ENCODE measurements around the gene TPBGL. TPM values are rescaled to one million over a fixed set of nuclear protein-coding genes. Genes with fewer than 3 reads are reported as not detected.

Gene TPBGL
- total RNA-seq, 2 experiments from 2014 or later, result 0.06 TPM; not detected in 1

- H3K27me3 Mint-ChIP-seq, result peaks cover 7% of the 10 kb centered on the region
- H3K36me3 Mint-ChIP-seq (ENCODE audit: low read depth), result no peaks in the 10 kb centered on the region
- no peaks in the 10 kb centered on the region for H3K9me3 Mint-ChIP-seq
- no peak overlapping the region for H3K27ac Mint-ChIP-seq
- no peak overlapping the region for H3K4me3 Mint-ChIP-seq
- ChIA-PET CTCF (no interaction called here), POLR2A (no interaction called here)
- no peaks in the 10 kb centered on the region for H3K4me1 Mint-ChIP-seq
- no peak for DNase-seq
These were observed 40.0 kb upstream of the TPBGL start for GRCh38 chr11:75200531-75200930.

DNA sequence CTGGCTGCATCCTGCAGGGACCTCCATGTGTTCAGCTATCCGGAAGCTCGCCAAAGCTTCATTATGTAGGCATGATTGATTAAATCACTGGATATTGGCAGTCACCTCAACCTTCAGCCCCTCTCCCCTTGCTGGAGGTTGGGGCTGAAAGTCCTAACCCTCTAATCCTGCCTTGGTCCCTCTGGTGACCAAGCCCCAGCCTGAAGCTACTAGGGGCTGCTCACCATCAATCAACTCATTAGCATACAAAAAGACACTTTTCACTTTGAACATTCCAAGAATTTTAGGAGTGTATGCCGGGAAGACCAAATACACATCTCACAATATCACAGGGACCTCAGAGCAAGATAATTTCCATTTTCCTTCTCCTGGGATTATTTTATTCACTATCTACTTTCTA lies 38.8 kb upstream of the TPBGL start:
- CTCF ChIA-PET, result interaction anchor here (0.7 to 7.4 kb wide), 4 partner anchors 9 to 59 kb away, joined by 4 to 155 read pairs (median 6); no protein-coding TSS in a partner anchor
- POLR2A ChIA-PET, result no interaction called here

DNA sequence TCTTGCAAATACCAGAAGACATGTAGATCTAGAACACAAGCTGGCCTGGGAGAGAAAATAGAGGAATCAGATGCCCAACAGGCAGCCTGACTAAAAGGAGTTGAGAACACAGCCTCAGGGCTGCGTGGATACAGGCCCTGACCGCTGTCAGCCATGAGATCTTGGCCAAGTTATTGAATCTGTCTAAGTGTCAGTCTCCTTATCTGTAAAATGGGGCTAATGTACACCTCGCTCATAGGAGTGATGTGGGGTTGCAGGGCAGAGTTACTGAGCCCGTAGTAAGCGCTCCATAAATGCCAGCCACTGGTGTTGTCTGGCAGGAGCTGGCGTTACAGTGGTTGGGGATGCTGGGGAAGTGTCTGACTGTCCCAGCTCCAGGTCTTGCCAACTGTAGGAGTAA lies 38.4 kb upstream of the TPBGL start:
- Mint-ChIP-seq H3K27ac (no peak overlapping the region), H3K9me3 (no peaks in the 10 kb centered on the region), H3K27me3 (peaks cover 5% of the 10 kb centered on the region), H3K4me3 (no peak overlapping the region), H3K4me1 (no peaks in the 10 kb centered on the region), H3K36me3 (ENCODE audit: low read depth) (no peaks in the 10 kb centered on the region)
- DNase-seq, result no peak
- ChIA-PET POLR2A (no interaction called here), CTCF (interaction anchor here (0.7 to 7.4 kb wide), 5 partner anchors 10 to 60 kb away, joined by 4 to 155 read pairs (median 7); partner anchors contain the start of gene SLCO2B1)

More for the DNA sequence above, 38.8 kb upstream of the TPBGL start:
- Mint-ChIP-seq H3K9me3 (no peaks in the 10 kb centered on the region), H3K4me1 (no peaks in the 10 kb centered on the region), H3K4me3 (no peak overlapping the region), H3K27ac (no peak overlapping the region), H3K36me3 (ENCODE audit: low read depth) (no peaks in the 10 kb centered on the region), H3K27me3 (peaks cover 4% of the 10 kb centered on the region)
- no peak for DNase-seq

GRCh38 chr11:75203138-75203537 lies 37.4 kb upstream of the TPBGL start:
- DNase-seq, result no peak
- H3K4me1 Mint-ChIP-seq, result no peaks in the 10 kb centered on the region
- H3K27me3 Mint-ChIP-seq, result peaks cover 6% of the 10 kb centered on the region
- POLR2A ChIA-PET, result no interaction called here
- CTCF ChIA-PET, result interaction anchor here (1.6 to 7.4 kb wide), 8 partner anchors 11 to 69 kb away, joined by 6 to 155 read pairs (median 11); partner anchors contain the start of genes SLCO2B1 and TPBGL
- H3K36me3 Mint-ChIP-seq (ENCODE audit: low read depth), result no peaks in the 10 kb centered on the region
- no peaks in the 10 kb centered on the region for H3K9me3 Mint-ChIP-seq
- no peak overlapping the region for H3K27ac Mint-ChIP-seq
- no peak overlapping the region for H3K4me3 Mint-ChIP-seq

DNA sequence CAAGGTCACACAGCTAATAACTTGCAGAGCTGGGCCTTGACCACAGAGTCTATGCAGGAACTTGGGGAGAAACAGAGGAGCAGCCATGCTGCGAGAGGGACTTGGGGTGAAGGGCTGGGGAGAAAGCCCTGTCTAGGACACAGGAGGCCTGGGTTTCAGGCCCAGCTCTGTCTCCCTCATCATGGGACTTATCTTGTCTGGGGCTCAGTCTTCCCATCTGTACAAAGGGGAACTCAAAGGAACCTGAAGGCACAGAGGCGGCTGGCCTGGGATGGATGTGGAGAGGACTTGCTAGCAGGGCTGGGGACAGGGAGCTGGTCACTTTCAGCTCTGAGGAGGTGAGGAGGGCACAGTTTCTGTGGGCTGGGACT lies 36.9 kb upstream of the TPBGL start:
- H3K4me3 Mint-ChIP-seq, result no peak overlapping the region
- ChIA-PET CTCF (interaction anchor here (0.6 to 7.4 kb wide), 10 partner anchors 8 to 181 kb away, joined by 3 to 155 read pairs (median 11); partner anchors contain the start of genes SLCO2B1 and TPBGL), POLR2A (no interaction called here)
- DNase-seq, result no peak
- no peak overlapping the region for H3K27ac Mint-ChIP-seq
- H3K36me3 Mint-ChIP-seq (ENCODE audit: low read depth), result no peaks in the 10 kb centered on the region
- H3K9me3 Mint-ChIP-seq, result no peaks in the 10 kb centered on the region
- peaks cover 6% of the 10 kb centered on the region for H3K27me3 Mint-ChIP-seq
- H3K4me1 Mint-ChIP-seq, result no peaks in the 10 kb centered on the region

DNA sequence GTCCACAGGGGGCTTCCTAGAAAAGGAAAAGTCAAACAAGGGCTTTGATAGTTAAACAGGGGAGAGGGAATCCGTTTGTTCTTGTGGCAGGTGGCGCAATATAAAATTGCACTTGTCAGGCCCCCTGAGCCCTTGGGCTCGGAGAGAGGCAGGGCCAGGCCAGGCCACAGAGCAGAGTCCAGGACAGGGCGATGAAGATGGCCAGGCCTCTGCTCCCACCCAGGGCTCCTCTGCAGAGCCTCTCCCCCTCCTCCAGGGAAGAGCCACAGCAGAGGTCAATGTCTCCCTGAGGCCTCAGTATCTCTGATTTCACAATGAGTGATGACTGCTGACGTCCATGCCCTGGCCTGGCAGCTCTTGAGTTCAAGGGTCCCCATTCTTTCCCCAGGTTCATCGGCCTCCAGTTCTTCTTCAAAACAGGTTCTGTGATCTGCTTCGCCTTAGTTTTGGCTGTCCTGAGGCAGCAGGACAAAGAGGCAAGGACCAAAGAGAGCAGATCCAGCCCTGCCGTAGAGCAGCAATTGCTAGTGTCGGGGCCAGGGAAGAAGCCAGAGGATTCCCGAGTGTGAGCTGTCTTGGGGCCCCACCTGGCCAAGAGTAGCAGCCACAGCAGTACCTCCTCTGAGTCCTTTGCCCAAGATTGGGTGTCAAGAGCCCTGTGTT lies 36.4 kb upstream of the TPBGL start:
- POLR2A ChIA-PET, result interaction anchor here (1.1 kb wide), 1 partner anchor 63 kb away, joined by 6 read pairs; no protein-coding TSS in a partner anchor
- no peaks in the 10 kb centered on the region for H3K9me3 Mint-ChIP-seq
- H3K4me3 Mint-ChIP-seq, result no peak overlapping the region
- CTCF ChIA-PET, result interaction anchor here (0.6 to 7.4 kb wide), 25 partner anchors 8 to 281 kb away, joined by 3 to 155 read pairs (median 4); partner anchors contain the start of genes SLCO2B1 and TPBGL
- H3K27ac Mint-ChIP-seq, result no peak overlapping the region
- H3K36me3 Mint-ChIP-seq (ENCODE audit: low read depth), result no peaks in the 10 kb centered on the region
- H3K27me3 Mint-ChIP-seq, result peaks cover 6% of the 10 kb centered on the region
- no peak for DNase-seq
- H3K4me1 Mint-ChIP-seq, result no peaks in the 10 kb centered on the region

DNA sequence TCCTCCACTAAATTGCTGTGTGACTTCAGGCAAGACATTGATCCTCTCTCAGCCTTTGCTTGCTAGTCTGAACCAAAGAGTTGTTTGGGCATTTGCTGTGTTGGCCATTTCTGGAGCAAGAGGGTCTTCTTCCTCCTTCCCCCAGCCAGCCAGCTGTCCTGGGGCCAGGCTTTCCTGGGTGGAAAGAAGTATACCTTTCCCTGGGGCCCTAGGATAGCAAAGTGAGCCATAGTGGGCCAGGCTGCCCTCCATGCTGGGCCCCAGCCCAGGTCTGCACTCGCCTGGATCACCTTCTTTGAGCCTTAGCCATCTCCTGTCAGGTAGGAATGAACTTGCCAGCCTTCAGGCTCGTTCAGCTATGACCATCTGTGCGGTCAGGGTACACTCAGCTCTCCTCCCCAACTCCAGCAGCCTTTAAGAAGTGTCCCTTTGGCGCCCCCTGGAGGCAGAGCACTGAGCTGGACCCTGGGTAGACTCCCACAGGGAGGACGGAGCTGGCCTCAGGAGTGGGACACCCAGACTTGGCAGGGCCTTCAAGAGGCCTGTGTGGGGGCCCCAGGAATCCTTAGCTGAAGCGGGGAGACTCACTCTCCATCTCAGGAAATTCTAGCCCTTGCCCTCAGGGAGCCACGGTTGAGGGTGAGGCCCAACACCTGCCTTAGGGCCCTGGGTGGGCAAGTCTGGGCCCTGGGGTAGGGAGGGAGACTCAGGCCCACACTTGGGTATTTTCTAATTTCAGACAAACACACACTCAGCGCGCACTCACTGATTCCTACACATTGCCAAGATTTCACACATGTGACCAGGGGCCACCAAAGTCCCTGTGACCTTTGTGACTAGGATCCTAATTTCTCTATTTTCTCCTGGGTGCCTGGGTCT lies 35.6 kb upstream of the TPBGL start:
- Mint-ChIP-seq H3K9me3 (no peaks in the 10 kb centered on the region), H3K4me3 (no peak overlapping the region), H3K27ac (no peak overlapping the region), H3K36me3 (ENCODE audit: low read depth) (no peaks in the 10 kb centered on the region), H3K4me1 (no peaks in the 10 kb centered on the region), H3K27me3 (peaks cover 6% of the 10 kb centered on the region)
- ChIA-PET POLR2A (interaction anchor here (1.1 kb wide), 1 partner anchor 64 kb away, joined by 6 read pairs; no protein-coding TSS in a partner anchor), CTCF (interaction anchor here (0.6 to 7.4 kb wide), 25 partner anchors 9 to 282 kb away, joined by 3 to 155 read pairs (median 4); partner anchors contain the start of genes SLCO2B1 and TPBGL)
- DNase-seq, result peak; percentile 89

DNA sequence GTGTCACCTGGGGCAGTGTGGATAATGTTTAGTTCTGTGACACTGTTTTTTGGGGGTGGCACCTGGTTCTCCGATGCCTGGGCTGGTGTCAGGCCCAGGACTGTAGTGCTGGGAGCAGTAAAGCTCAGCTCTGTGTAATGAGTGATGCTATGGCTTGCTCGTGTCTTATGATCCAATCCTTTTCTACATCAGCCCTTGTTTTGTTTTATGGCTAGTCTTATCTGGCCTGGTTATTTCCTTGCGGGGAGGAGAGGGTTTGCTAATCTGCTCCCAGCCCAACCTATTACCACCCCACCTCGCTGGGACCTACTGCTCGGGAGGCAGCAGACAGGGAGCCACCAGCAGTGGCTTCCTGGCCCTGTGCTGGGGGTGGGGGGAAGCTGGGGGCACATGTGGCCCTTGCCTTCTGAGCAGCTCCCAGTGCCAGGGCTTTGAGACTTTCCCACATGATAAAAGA lies 35.0 kb upstream of the TPBGL start:
- CTCF ChIA-PET, result interaction anchor here (0.7 to 7.4 kb wide), 23 partner anchors 9 to 282 kb away, joined by 3 to 155 read pairs (median 4); partner anchors contain the start of genes SLCO2B1 and TPBGL
- Mint-ChIP-seq H3K4me3 (no peak overlapping the region), H3K27ac (no peak overlapping the region), H3K27me3 (peaks cover 6% of the 10 kb centered on the region), H3K36me3 (ENCODE audit: low read depth) (no peaks in the 10 kb centered on the region), H3K9me3 (no peaks in the 10 kb centered on the region), H3K4me1 (no peaks in the 10 kb centered on the region)
- no peak for DNase-seq
- POLR2A ChIA-PET, result interaction anchor here (1.1 kb wide), 1 partner anchor 65 kb away, joined by 6 read pairs; no protein-coding TSS in a partner anchor

GRCh38 chr11:75208446-75208845 lies 32.1 kb upstream of the TPBGL start:
- H3K36me3 Mint-ChIP-seq (ENCODE audit: low read depth), result no peaks in the 10 kb centered on the region
- POLR2A ChIA-PET, result no interaction called here
- no peak overlapping the region for H3K4me3 Mint-ChIP-seq
- H3K27ac Mint-ChIP-seq, result no peak overlapping the region
- peaks cover 7% of the 10 kb centered on the region for H3K27me3 Mint-ChIP-seq
- CTCF ChIA-PET, result interaction anchor here (0.7 to 7.4 kb wide), 4 partner anchors 13 to 66 kb away, joined by 3 to 155 read pairs (median 4); partner anchors contain the start of gene SLCO2B1
- no peaks in the 10 kb centered on the region for H3K4me1 Mint-ChIP-seq
- DNase-seq, result no peak
- H3K9me3 Mint-ChIP-seq, result no peaks in the 10 kb centered on the region

DNA sequence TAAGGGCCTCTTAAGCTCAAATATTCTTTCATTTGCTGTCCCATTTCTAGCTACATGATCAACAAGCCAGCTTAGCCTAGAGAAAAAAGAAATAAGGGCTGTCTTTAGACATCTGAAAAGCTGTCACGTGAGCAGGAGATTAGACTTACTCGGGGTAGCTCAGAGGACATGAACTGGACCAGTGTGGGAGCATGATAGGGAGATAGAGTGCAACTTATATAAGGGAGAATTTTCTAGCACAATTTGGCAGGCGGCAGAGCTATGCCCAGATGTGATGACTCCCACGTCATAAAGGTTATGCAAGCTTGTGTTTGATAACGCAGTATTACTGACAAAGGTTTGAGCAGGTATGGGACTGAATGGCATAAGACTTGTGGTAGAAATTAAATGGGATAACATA lies 28.2 kb upstream of the TPBGL start:
- Mint-ChIP-seq H3K9me3 (no peaks in the 10 kb centered on the region), H3K4me3 (no peak overlapping the region), H3K27ac (no peak overlapping the region), H3K4me1 (peaks cover 2% of the 10 kb centered on the region), H3K27me3 (peaks cover 10% of the 10 kb centered on the region), H3K36me3 (ENCODE audit: low read depth) (no peaks in the 10 kb centered on the region)
- no peak for DNase-seq
- POLR2A ChIA-PET, result no interaction called here
- CTCF ChIA-PET, result interaction anchor here (0.7 to 1.2 kb wide), 3 partner anchors 14 to 190 kb away, joined by 4 read pairs; no protein-coding TSS in a partner anchor

DNA sequence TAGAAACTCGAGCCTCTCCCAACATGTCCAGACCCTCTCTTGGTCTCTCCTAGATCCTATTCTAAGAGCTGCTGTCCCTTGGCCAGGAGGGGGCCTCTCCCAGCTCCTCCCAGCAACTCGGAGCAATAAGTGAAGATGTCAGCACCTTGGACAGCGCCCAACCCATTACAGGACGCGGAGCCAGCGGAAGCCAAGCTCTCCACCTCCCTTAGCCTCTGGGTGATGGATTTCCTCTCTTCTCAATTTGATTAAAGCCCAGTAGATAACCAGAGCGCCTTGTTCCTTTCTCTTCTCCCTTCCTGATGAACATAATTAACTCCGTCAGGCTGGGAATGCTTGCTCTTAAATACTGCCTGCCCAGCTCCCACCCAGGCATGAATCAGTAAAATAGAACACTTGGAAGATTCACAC lies 26.2 kb upstream of the TPBGL start:
- no peaks in the 10 kb centered on the region for H3K9me3 Mint-ChIP-seq
- ChIA-PET CTCF (interaction anchor here (0.5 to 2.5 kb wide), 12 partner anchors 9 to 544 kb away, joined by 3 to 9 read pairs (median 4); partner anchors contain the start of gene TPBGL), POLR2A (no interaction called here)
- peaks cover 18% of the 10 kb centered on the region for H3K27me3 Mint-ChIP-seq
- DNase-seq, result peak; percentile 89
- no peaks in the 10 kb centered on the region for H3K36me3 Mint-ChIP-seq (ENCODE audit: low read depth)
- no peak overlapping the region for H3K27ac Mint-ChIP-seq
- peaks cover 2% of the 10 kb centered on the region for H3K4me1 Mint-ChIP-seq
- no peak overlapping the region for H3K4me3 Mint-ChIP-seq

DNA sequence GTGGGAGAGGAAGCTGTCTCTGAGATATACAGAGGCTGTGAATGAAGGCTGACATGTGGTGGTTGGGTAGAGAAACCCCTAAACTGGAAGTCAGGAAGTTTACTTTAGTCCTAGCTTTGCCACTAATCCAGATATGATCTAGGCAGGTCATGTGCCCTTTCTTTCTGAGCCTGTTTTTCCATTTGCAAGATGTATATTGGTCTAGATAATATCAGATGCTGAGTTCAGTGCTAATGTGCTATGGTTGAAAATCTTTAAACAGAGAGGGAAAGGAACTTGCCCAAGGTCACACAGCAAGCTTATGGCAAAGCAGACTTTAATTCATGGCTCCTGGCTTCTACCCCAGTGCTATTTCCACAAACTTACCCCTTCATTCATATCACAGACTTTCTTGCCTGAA lies 25.7 kb upstream of the TPBGL start:
- Mint-ChIP-seq H3K36me3 (ENCODE audit: low read depth) (no peaks in the 10 kb centered on the region), H3K4me3 (no peak overlapping the region), H3K27me3 (peaks cover 18% of the 10 kb centered on the region), H3K9me3 (no peaks in the 10 kb centered on the region), H3K27ac (no peak overlapping the region), H3K4me1 (peaks cover 2% of the 10 kb centered on the region)
- POLR2A ChIA-PET, result no interaction called here
- no peak for DNase-seq
- CTCF ChIA-PET, result interaction anchor here (0.7 to 2.5 kb wide), 9 partner anchors 8 to 135 kb away, joined by 3 to 9 read pairs (median 5); partner anchors contain the start of gene TPBGL

All from activated CD4-positive, alpha-beta T cell treated with anti-CD3 and anti-CD28 coated beads, Interleukin-2, amount 10 ng/mL, durations not matched to agents 7 days and 5 days (primary cell).